GM12878 (cell line): ENCODE data around the gene DCBLD2.

ENCODE experiments used
- EZH2 ChIP-seq: IDR thresholded peaks from 2 replicates; pipeline ENCODE4 v1.6.1; 2012; ENCODE audit warnings: low read depth, mild to moderate bottlenecking, control low read depth, inconsistent platforms, low read length, borderline replicate concordance; ENCODE audit not compliant: control insufficient read depth
- HDAC6 ChIP-seq: fragments of 200-600 bp; sonication (generic); IDR thresholded peaks from one replicate; pipeline ENCODE4 v1.8.0; 2017; ENCODE audit warnings: antibody characterized with exemption; ENCODE audit not compliant: unreplicated experiment
- MAX ChIP-seq: IDR thresholded peaks from 2 replicates; pipeline ENCODE4 v1.6.1; 2012; ENCODE audit warnings: low read depth, low read length, improper control_type of control experiment
- MTA3 ChIP-seq: IDR thresholded peaks from 2 replicates; pipeline ENCODE4 v1.6.1; 2012; ENCODE audit warnings: low read length, inconsistent platforms, borderline replicate concordance

DNA sequence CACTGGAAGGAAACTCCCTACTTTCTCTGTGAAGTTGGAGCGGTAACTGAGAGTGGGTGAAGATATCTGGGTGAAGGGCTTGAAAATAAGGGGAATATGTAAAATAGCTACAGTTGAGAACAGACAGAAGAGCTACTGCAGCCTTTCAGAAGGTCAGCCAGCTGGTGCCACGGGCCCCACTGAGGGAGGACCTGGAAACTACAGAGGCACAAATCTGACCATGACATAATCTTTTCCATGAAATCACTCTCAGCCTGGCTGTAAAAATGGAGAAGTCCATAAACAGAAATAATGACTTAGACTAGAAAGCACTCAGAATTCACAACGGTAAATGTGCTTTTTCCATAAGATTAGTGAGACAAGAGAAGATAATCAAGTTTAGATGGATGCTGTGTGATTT, 91.9 kb downstream of the DCBLD2 start:
- no peak for TF ChIP-seq EZH2
- TF ChIP-seq MTA3: no peak
- no peak for TF ChIP-seq HDAC6
- TF ChIP-seq MAX: no peak
